Gastroesophageal sphincter (tissue), 3 donors: ENCODE results near the gene ALDOB.

Source experiments
- POLR2A ChIP-seq, 2 donors: fragments of 450-650 bp; IDR thresholded peaks; one replicate each; pipeline ENCODE4 v1.6.1; 2017; ENCODE audit warnings: antibody characterized with exemption in 2 of 2, mild to moderate bottlenecking in 2 of 2, moderate library complexity in 1 of 2
- POLR2AphosphoS5 ChIP-seq: sonication (generic); formaldehyde crosslinking; IDR thresholded peaks from one replicate; pipeline ENCODE4 v1.6.1; 2017; ENCODE audit warnings: antibody characterized with exemption
- TF ChIP-seq, protein P1 (sequence below), 4 experiments: fragments of 200-600 bp in 2 of 4; fragments of 450-650 bp in 2 of 4; sonication (generic) in 1 of 4; IDR thresholded peaks; one replicate each; pipeline ENCODE4 v1.5.1; 2017 to 2019; ENCODE audit warnings: antibody characterized with exemption in 4 of 4, mild to moderate bottlenecking in 2 of 4, moderate library complexity in 2 of 4

DNA sequence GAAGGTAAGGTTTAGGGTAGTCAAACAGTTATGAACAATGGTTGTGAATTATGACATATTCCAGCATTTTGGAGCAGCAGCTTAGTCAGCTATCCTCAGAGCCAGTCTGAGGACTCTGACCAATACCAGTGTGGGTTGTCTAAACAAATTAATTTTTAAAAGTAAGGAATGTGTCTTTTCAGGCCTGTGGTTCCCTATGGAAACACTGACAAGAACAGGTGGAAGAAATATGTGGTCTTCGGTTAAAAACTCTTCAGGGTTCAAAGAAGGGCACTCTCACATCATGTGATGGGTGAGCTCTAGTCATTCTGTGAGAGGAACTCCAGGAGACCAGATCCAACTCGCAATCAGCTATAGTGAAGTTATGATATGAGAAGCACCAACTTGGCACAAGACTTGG, 33.5 kb upstream of the ALDOB start:
- TF ChIP-seq, protein P1, sequence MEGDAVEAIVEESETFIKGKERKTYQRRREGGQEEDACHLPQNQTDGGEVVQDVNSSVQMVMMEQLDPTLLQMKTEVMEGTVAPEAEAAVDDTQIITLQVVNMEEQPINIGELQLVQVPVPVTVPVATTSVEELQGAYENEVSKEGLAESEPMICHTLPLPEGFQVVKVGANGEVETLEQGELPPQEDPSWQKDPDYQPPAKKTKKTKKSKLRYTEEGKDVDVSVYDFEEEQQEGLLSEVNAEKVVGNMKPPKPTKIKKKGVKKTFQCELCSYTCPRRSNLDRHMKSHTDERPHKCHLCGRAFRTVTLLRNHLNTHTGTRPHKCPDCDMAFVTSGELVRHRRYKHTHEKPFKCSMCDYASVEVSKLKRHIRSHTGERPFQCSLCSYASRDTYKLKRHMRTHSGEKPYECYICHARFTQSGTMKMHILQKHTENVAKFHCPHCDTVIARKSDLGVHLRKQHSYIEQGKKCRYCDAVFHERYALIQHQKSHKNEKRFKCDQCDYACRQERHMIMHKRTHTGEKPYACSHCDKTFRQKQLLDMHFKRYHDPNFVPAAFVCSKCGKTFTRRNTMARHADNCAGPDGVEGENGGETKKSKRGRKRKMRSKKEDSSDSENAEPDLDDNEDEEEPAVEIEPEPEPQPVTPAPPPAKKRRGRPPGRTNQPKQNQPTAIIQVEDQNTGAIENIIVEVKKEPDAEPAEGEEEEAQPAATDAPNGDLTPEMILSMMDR (IDR thresholded peaks at IDR 0.05), result no peak
- TF ChIP-seq POLR2A (IDR thresholded peaks at IDR 0.05) (no peak), POLR2AphosphoS5 (no peak)
